Lung (tissue), 12 donors: ENCODE measurements around the gene ZPR1. TPM values are rescaled to one million over a fixed set of nuclear protein-coding genes. Genes with fewer than 3 reads are reported as not detected.

ENCODE experiments used
- ATAC-seq: fragments of 200-7000 bp; cut with Tn5 transposase; one replicate; pipeline ENCODE4 v1.9.1; 2020; ENCODE audit warnings: moderate number of reproducible peaks; ENCODE audit not compliant: insufficient read depth, low FRiP score
- DNase-seq, 3 donors: peaks; one replicate each; pipeline ENCODE4 v3.0.0-alpha.2; 2013 to 2017
- H3K27ac ChIP-seq, 2 donors: one replicate each; pipeline ENCODE4 v1.5.1; 2013; ENCODE audit warnings: mild to moderate bottlenecking in 2 of 2, moderate library complexity in 2 of 2, control low read depth in 1 of 2, inconsistent platforms in 1 of 2, low read depth in 1 of 2, low read length in 1 of 2
- H3K27me3 ChIP-seq, 3 donors: one replicate each; pipeline ENCODE4 v1.5.1; 2013; ENCODE audit warnings: low read length in 2 of 3; ENCODE audit not compliant: control insufficient read depth in 3 of 3, insufficient read depth in 3 of 3
- H3K36me3 ChIP-seq, 4 donors: one replicate each; pipeline ENCODE4 v1.5.1; 2013; ENCODE audit warnings: low read length in 4 of 4, mild to moderate bottlenecking in 1 of 4, moderate library complexity in 1 of 4; ENCODE audit not compliant: control insufficient read depth in 4 of 4, insufficient read depth in 4 of 4
- H3K4me1 ChIP-seq, 5 donors: one replicate each; pipeline ENCODE4 v1.5.1; 2013; ENCODE audit warnings: low read length in 5 of 5, mild to moderate bottlenecking in 2 of 5, moderate library complexity in 1 of 5; ENCODE audit not compliant: control insufficient read depth in 5 of 5, insufficient read depth in 5 of 5
- H3K4me3 ChIP-seq: one replicate; pipeline ENCODE4 v1.5.1; 2013; ENCODE audit warnings: mild to moderate bottlenecking, control low read depth, moderate library complexity
- H3K9ac ChIP-seq, 2 donors: one replicate each; pipeline ENCODE4 v1.5.1; 2013; ENCODE audit warnings: low read length in 2 of 2, control low read depth in 1 of 2; ENCODE audit not compliant: insufficient read depth in 1 of 2
- H3K9me3 ChIP-seq, 4 donors: one replicate each; pipeline ENCODE4 v1.5.1; 2013; ENCODE audit warnings: low read length in 3 of 4, mild to moderate bottlenecking in 1 of 4, moderate library complexity in 1 of 4; ENCODE audit not compliant: control insufficient read depth in 4 of 4, insufficient read depth in 3 of 4
- CTCF ChIP-seq: IDR thresholded peaks from 2 replicates; pipeline ENCODE4 v1.5.1; 2012; ENCODE audit warnings: mild to moderate bottlenecking; ENCODE audit errors: control extremely low read depth, extremely low read depth
- WGBS, 2 donors: extraction: QIAGEN DNeasy Blood & Tissue Kit; methylation state at CpG; one replicate each; pipeline ENCODE4 v1.1.7; 2013; 5-methylcytosine and 5-hydroxymethylcytosine counted together
- polyA plus RNA-seq, 2 donors: library from polyadenylated mRNA; stranded (reverse); fragments of 200-250 nt; gene quantifications; one replicate each; pipeline ENCODE4 v1.2.1, GENCODE V29; 2013
- total RNA-seq, 2 donors: library from RNA; depleted of rRNA in 1 of 2; stranded (reverse); fragments of >200 nt in 1 of 2; gene quantifications; one replicate each; pipeline ENCODE4 v1.2.1, GENCODE V29; 2014 to 2021
- donor health status: control.
- donor health status: control.
- donor health status: Bipolar disorder and iron deficiency.
- donor health status: healthy.
- donor health status: DM: yes; HTN: yes; CAD: no.

The ZPR1 gene
- total and polyA plus RNA-seq, 4 donors, result 19.4 to 50.9 (median 34.5) TPM

- Histone ChIP-seq H3K9me3 (no peaks in the 10 kb centered on the region), H3K36me3 (no peaks in the 10 kb centered on the region), H3K27ac (no peak overlapping the region), H3K27me3 (no peaks in the 10 kb centered on the region), H3K4me3 (no peak overlapping the region), H3K9ac (no peak overlapping the region), H3K4me1 (peaks cover 0 to 4% (median 0%) of the 10 kb centered on the region in 5 donors)
- 85 to 91% methylated on average over 9 of the region's 9 CpGs for WGBS, 2 donors
- ATAC-seq (no peak), DNase-seq (no peak)
- TF ChIP-seq CTCF, result no peak
These were observed 31.2 kb upstream of the ZPR1 start for GRCh38 chr11:116819049-116819448.

- 50 to 81% methylated on average over 6 of the region's 6 CpGs for WGBS, 2 donors
- H3K9ac ChIP-seq, result no peak overlapping the region
- no peak overlapping the region for H3K27ac ChIP-seq
- no peak overlapping the region for H3K4me3 ChIP-seq
- H3K9me3 ChIP-seq, result no peaks in the 10 kb centered on the region
- TF ChIP-seq CTCF, result no peak
- ATAC-seq (no peak), DNase-seq (no peak)
- H3K27me3 ChIP-seq, result no peaks in the 10 kb centered on the region
- H3K4me1 ChIP-seq, result no peaks in the 10 kb centered on the region
- H3K36me3 ChIP-seq, result no peaks in the 10 kb centered on the region
These were observed 26.7 kb upstream of the ZPR1 start for GRCh38 chr11:116814502-116814901.

DNA sequence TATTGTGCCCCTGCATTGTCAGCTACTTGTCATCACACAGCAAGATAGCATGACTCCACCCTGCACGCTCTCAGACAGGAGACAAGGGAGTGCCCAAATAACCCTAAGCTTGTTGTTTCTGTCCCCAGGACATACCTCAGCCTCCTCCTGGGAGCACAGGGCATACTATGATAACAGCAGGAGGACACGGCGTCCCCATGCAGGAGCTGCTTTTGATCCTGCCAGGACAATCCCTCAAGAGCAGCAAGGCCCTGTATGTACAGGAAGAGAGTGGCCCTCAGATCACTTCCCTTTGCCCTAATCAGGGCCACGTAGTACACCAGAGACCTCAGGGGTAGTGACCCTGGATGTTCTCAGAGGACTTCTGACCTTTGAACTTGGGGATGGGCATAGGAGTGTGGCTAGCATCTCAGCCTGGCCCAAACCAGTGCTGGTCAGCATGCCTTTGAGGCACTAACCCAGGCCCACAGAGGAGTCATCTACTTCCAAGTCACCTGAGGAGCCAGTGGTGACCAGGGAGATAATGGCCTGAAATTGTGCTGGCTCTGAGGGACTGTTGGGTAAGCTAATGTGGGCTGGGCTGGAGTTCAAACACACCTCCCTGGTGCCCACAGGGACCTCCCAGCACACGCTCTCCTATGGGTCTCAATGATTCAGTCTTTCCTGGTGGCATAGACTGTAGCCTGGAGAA, 26.1 kb upstream of the ZPR1 start:
- Histone ChIP-seq H3K27me3 (no peaks in the 10 kb centered on the region), H3K9me3 (no peaks in the 10 kb centered on the region), H3K4me1 (no peaks in the 10 kb centered on the region), H3K36me3 (no peaks in the 10 kb centered on the region), H3K27ac (no peak overlapping the region), H3K4me3 (no peak overlapping the region), H3K9ac (no peak overlapping the region)
- ATAC-seq, result no peak
- no peak for DNase-seq
- TF ChIP-seq CTCF, result no peak
- 74 to 76% methylated on average over 5 of the region's 5 CpGs for WGBS, 2 donors

GRCh38 chr11:116813170-116813569, 25.3 kb upstream of the ZPR1 start:
- H3K9ac ChIP-seq, result no peak overlapping the region
- ATAC-seq (no peak), DNase-seq (no peak)

More at GRCh38 chr11:116813170-116813569, 25.3 kb upstream of the ZPR1 start:
- Histone ChIP-seq H3K27me3 (no peaks in the 10 kb centered on the region), H3K4me1 (no peaks in the 10 kb centered on the region), H3K27ac (no peak overlapping the region), H3K9me3 (no peaks in the 10 kb centered on the region), H3K4me3 (no peak overlapping the region), H3K36me3 (no peaks in the 10 kb centered on the region)
- WGBS, 2 donors, result 88 to 91% methylated on average over 1 of the region's 1 CpG
- TF ChIP-seq CTCF, result no peak
